Smooth muscle cell of the brain vasculature (primary cell): Measurements from ENCODE around the gene KRT76.
"Not testable (repeated sequence)": the region's sequence is repeated elsewhere in the genome, so short reads cannot be mapped to it uniquely, and the experiment has no call there.

Experiments
- DNase-seq: peaks from one replicate; pipeline ENCODE4 v3.0.0-alpha.2; 2012; ENCODE audit warnings: low read depth, low spot score

The KRT76 gene

DNA sequence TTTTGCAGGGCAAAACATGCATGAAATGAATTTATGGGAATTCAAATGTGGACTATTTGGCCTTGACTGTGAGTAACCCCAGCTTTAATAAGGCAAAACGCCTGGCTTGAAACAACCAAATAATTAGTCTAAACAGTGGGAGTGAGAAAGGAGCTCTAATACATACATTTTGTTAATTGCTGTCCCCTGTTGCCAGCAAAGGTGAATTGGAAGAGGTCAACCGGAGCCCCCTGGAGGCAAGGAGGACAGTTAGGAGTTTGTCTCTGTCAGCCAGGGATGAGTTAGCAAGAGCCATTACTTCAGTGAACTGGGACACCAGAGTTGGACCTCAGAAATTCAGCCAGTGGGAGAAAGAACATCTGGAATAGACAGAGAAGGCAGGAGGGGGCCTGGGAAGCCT lies 17.4 kb downstream of the KRT76 start:
- DNase-seq, result no peak

DNA sequence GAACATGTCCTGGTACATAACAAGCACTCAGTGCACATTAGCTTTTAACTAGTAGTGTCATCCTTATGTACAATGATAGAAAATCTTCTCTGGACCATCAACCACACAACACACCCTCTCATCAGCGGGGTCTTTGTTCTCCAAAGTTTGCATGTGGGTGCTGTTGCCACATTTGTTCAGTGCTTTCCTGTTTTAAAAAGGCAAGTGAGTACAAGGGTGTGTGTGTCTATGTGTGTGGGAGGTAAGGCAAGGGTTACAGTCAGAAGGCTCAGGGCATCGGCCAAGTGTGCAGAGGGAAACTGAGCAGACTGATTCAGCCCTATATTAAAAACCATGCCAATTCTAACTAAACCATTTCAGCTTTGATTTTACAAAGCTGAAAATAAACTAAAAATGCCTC lies 17.9 kb downstream of the KRT76 start:
- no peak for DNase-seq

DNA sequence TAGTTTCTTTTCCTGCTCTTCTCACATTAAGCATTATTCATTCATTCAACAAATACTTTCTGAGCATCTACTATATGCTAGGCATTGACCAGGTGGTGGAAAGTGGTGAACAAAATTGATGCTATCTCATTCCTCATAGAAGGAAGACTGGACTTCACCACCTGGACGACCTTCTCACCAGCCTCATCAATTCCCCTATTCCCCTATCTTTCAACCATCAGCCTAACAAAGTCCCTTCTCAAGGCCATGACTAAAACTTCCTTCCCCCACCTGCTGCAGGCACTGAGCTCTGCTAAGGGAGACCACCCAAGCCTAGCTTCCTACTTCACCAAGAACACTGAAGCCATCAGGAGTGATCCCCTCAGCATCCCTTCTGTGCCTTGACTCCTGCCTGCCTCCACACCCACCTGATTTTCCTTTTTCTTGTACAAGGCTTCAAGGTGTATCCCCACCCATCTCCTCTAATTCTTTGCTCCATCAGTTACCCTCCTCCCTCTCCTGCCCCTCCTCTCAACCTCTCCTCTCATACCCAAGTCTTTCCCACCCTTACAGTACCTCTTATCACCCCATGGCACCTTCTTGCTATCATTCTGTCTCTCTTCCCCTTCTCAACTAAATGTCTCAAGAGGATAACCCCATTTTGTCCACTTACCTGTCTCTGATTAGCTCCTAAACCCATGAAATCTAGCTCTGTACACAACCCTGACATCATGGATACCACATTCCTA lies 19.5 kb downstream of the KRT76 start:
- DNase-seq, result no peak

DNA sequence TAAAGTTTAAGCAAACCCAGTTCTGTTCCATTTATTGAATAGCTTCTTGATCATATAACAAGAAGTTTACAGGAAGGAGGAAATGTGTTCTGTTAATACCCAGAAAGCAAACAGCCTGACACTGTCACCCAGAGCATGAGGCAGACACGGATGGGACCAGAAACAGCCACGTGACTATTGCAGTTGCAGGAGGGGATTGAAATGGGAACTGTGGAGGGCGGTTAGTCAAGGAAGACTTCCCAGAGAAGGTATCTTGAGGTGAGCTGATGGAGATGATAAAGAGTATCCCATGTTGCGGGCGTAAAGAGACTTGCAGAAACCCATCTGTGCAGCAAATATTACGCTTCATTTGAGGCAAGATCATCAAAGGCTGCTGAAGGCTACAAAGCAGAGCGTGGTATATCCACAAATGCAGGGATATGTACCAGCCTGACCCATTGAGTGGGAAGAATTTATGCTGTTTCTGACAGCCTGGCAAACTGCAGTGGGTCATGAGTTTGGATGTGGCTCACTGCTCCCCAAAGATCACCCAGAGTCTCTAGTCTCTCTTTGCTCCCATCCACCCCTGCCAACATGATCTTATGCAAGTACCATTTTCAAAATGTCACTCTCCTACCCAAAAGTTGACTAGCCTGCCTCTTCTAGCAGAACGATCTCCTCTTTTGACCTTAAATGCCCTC lies 20.7 kb downstream of the KRT76 start:
- DNase-seq, result no peak

DNA sequence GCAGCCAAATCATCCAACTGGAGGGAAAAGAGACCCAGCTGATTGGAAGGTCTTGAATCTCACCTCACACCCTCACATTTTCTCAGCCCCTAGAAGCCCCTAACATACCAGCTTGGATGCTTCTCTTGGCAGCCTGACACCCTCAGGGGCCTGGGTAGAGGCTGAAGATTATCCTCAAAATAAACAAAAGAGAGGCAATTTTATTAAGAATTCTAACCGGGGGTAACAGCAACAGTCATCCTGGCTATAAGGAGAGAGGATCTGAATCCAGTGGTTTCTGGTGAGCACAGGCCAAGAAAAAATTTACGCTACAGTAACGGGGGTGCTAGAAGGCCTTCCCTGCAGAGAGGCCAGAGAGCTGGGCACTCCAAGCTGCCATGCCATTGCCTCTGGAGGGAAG lies 21.6 kb downstream of the KRT76 start:
- DNase-seq, result no peak

DNA sequence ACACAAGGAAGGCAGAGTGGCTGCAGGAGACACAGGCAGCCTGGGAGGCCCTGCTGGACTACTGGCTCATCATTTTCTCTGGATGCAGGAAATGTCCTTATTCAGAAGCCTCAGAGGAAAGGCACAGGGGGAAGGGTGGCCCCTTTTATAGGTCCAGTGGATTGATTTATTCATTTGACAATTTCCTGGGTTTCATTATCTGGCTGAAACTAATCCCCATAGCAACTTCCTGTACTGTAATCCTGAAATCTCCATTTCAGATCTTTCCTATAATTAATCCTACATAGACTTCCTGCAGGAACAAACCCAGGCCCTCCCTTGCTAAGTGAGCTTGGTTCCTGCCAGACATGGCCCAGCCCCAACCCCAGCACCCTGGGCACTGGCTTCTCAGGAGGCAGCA lies 23.0 kb downstream of the KRT76 start:
- no peak for DNase-seq

DNA sequence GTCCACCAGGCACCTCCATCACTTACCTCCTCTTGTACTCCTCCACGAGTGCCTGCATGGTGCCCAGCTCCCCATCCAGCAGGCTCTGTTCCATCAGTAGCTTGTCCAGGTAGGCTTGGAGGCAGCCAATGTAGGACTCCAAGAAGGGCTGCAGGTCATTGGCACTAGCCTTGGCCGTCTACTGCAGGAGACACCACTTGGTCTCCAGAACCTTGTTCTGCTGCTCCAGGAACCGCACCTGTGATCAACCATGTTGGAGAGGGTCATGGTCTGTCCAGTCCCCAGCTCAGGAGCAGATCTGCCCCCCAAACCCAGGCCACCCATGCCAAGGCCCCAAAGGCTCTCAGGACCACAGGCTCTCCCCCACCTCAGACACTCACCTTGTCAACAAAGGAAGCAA lies 23.9 kb downstream of the KRT76 start:
- no peak for DNase-seq

DNA sequence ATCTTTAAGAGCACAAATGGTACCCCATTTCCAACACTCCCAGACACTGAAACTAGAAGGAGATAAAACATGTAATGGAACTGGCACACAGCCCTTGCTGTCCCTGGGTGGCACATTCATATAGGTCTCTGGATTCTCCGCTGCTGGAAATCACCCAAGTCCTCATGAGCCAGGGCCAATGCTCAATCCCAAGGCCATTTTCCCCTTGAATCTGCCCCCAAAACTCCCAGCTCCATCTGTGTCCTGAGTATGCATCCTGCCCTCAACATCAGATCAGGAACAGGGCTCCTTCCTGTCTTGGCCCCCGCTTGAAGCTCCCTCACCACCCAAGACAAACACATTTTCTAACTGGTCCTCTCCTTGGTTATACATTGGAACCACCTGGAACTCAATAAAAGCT lies 24.6 kb downstream of the KRT76 start:
- DNase-seq, result no peak

DNA sequence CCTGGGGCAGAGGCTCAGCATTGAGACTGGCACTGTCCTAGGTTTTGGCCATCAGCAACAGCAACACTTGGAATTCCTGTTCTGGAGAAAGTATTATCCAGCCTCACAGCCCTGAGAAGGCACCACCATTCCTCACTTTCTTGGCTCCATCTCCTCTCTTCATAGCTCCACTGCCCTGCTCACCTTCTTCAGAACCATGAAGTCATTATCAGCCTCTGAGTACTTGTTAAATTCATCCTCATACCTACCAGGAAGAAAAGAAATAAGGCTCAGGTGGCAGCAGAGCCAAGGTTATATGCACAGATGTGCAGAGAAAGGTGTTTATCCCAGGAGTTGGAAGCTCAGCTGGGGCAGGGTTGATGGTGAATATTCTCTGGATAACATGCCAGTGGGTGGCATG lies 25.4 kb downstream of the KRT76 start:
- no peak for DNase-seq

DNA sequence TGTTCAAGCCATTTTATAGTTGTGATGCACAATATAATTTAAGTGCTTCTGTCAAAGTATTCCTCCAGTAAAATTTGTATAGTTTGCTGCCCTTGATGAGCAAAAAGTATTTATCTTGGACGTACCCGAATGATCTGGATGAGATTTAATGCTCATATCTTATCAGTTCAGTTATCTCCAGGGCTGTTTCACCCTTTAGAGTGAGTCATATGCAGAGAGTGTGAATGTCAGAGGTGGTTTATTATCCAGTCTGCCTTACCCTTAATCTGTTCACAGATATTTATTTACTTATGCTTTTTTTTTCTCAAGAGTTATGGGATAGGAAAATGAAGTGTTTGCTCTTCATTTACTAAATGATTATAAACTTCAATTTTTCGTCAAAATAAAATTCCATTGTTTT lies 26.6 kb downstream of the KRT76 start:
- DNase-seq, result not testable (repeated sequence)

DNA sequence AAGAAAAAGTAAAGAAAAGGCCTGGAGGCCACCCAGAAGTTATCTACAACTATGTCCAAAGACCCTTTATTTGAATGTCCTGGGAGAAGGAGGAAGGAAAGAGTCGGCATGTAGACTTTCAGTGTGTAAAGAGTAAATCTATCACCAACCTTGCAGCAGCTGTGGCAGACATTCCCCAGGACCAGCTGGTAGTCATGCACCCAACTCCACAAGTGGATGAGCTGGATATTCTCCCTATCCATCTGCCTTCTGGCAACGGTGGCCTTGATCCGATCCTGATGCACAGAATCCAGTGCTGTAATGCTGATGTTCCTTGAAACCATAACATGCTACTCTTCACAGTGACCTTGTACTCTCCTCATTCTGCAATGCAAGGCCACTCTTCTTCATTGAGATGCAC lies 27.3 kb downstream of the KRT76 start:
- DNase-seq, result no peak

DNA sequence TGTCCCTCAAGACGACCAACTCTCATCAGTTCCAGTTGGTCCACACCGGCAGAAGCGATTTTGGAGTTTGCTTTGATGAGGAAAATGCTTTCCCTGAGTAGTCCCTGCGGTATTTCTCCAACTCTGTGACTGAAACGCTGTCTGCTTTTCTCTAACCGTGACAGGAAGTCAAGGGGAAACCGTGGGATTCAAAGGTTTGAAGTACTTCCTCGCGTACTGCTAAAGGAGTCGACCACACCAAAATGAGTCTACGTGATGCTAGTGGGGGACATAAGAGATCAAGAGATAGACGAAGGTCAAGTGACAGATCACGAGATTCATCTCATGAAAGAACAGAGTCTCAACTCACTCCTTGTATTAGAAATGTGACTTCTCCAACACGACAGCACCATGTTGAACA lies 28.6 kb downstream of the KRT76 start:
- no peak for DNase-seq

DNA sequence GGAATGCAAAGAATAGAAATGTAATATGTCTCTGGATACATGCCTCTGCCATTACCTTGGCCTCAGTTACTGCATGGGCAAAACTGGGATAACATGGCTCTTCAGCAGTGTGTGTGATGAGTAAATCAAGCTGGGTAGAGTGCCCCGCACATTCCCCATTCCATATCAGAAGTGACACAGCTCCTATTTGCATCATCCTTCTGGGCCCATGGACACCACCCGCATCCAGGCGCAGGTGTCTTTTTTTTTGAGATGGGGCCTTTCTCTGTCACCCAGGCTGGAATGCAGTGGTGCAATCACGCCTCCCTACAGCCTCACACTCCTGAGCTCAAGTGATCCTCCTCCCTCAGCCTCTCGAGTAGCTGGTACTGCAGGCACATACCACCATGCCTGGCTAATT lies 31.6 kb downstream of the KRT76 start:
- DNase-seq, result no peak

DNA sequence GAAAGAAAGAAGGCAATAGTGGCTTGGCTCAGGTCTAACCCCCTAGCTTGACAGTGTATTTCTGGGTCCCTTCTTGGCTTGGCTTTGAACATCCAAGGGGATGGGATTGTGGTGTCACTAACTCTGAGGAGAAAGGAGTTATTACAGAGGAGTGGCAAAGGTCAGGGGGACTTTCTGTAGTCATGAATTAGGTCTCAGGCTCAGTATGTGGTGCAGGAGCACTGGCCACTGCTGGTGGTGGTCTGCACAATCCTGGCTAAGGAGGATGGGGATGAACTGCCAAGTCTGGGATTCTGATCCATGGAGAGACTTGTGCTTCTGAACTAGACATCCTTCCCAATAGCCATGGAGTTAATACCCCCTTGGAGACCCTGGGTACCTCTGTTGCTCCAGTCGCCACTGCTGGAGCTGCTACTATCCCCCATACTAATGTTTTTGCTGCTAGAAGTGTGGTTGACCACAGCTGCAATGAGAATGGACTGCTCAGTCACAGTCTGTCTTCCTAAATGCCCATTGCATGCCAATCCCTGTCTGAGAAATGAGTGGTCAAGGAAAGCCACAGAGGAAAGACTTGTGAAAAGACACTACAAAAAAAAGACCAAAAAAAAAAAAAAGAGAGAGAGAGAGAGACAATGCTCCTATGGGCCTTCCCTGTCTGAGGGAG lies 32.5 kb downstream of the KRT76 start:
- DNase-seq, result no peak

DNA sequence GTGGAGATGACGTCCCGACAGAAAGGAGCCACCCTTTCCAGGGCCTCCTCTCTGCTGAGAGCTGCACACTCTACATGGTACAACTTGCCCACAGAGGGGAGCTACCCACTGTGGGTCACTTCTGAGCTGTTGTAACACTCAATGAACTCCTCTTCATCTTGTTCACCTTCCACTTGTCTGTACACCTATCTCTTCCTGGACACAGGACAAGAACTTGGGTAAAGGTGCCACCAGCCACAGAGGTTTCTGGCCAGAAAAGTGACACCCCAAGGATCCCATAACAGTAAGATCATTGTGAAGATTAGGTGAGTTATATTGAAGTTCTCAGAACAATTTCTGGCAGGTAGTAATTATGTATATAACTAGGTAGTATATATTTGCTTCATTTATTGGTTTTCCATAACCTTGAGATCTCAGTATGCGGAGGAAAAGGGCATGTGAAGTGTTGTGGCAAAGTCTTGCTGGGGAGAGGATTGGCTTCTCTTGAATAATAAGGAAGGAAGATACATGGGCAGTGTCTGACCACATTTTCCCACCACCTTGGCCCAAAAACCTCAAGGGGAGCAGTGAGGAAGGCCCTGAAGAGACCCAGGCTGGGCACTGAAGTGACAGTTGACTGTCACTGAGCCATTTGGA lies 34.2 kb downstream of the KRT76 start:
- no peak for DNase-seq

DNA sequence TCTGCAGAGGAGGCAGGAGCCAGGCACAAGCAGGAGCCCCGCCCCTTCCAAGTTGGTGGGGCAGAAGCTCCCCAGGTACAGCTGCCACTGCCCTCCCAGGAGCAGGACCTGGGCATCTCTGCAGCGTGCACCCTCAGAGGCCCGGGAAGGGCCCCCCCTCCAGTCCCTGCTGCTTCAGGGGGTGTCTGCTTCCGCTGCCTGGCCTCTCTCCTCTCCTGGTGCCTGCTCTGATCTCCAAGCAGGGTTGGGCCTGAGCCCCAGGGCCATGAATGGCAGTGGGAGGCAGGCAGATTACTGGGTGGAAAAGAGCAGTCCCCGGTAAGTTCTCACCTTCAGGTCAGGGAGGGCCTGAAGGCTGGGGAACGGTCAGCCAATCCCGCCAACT lies 35.0 kb downstream of the KRT76 start:
- no peak for DNase-seq

DNA sequence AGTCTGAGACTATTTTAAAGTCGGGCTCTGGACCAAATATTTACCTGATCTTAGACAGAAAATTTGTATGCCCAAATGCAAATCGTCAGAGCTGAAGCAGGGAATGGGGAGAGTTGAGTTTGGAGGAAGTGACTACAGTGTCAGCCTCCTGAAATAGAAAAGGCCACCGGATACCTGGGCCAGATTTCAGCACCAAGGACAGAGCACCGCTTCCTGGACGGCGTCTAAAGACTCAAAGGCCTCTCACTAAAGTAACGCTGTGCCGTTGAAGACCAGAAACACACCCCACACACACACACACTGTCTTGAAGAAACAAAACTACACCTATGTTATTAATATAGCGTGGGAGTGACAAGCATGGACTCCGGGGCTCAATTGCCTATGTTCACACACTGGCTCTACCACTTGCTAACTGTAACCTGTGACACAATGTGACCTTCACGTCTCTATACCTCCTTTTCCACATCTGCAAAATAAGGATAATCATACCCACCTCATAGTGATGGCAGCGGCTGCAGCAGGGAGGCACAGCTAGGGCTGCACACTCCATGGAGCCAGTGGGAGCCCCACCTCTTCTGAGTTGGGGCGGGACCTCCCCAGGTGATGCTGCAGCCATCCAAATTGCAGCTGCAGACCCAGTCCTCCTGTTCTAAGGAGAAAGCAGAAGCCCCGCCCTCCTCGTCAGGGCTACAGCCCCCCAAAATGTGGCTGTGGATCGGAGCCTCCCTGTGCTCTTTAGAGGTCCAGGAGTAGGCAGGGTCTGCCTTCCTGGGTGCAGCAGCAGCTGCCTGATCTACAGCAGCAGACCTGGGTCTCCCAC lies 35.6 kb downstream of the KRT76 start:
- DNase-seq, result peak; percentile 17

DNA sequence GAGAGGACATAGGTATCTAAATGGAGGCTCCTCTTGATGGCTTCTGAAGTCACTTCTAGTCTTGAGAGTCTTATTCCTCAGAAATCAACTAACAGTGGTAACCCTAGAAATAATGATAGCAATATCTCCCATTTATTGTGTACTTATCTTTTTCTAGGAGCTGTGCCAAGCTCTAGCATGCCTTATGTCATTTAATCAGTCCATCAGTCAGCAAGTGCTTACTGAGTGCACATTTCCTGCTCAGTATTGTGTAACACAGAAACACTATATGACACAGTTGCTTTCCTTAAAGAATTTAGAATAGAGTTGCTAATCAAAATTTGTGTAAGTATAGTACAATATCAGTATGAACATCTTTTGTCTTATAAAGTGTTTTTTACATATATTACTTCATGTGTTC lies 36.6 kb downstream of the KRT76 start:
- DNase-seq, result no peak

DNA sequence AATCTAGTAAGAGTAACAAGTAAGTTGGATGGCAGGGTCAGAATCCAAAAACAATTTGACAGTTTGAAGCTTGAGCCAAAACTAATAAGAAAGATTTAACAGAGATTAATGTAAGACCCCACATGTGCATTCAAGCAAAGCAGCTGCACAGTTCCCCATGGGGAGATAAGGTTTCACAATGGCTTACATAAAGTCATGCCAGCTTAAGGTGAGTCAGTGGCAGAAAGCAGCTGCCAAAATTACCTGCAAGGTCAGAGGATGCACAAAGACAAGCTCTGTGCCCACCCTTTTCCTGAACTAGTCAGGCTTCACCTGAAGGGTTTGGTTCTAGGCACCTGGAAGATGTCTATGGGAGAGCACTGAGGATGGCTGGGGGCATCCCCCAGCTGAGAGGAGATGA lies 37.2 kb downstream of the KRT76 start:
- no peak for DNase-seq

DNA sequence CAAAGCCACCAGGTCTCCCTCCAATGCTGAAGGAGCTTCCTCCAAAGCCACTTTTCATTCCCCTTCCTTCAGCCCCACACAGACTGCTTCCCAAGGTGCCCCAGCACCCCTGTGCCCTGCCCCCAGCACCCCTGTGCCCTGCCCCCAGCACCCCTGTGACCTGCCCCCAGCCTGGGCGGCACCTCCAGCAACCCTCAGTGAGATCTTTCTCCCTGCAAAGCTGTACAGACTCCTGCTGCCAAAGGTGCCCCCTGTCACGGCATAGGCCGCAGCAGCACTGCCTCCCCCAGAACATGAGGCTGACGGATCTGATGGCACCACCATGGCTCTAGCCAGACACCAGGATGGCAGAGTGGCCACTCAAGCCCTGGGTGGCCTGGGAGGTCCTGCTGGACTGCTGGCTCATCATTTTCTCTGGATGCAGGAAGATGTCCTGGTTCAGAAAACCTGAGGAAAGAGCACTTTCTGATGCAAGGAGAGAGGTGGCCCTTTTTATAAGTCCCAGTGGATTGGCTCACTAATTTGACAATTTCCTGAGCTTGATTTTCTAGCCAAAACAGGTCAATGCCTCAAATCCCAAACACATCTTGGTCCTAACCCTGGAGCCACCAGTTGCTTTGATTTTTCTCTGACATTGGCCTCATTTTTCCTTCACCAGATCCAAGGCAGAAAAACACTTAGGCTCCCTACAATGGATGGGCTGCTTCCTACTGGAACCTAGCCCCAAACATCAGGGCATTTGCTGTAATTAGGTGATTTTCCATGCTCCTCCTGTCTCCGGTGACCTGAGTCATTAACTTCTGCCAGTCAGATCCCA lies 41.1 kb downstream of the KRT76 start:
- no peak for DNase-seq

DNA sequence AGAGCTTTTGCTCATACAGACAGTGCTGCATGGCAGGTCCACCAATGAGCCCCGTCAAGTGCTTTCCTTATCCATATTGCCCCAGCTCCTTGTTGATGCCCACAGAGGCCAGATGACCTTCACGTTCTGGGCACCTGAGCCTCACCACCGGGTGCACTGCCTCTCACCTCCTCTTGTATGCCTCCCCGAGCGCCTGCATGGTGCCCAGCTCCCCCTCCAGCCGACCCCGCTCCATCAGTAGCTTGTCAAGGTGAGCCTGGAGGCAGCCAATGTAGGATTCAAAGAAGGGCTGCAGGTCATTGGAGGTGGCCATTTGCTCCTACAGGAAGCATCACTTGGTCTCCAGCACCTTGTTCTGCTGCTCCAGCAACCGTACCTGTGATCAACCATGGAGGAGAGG lies 42.0 kb downstream of the KRT76 start:
- no peak for DNase-seq
